ENCODE data around the gene RHOD.

RHOD gene

DNA sequence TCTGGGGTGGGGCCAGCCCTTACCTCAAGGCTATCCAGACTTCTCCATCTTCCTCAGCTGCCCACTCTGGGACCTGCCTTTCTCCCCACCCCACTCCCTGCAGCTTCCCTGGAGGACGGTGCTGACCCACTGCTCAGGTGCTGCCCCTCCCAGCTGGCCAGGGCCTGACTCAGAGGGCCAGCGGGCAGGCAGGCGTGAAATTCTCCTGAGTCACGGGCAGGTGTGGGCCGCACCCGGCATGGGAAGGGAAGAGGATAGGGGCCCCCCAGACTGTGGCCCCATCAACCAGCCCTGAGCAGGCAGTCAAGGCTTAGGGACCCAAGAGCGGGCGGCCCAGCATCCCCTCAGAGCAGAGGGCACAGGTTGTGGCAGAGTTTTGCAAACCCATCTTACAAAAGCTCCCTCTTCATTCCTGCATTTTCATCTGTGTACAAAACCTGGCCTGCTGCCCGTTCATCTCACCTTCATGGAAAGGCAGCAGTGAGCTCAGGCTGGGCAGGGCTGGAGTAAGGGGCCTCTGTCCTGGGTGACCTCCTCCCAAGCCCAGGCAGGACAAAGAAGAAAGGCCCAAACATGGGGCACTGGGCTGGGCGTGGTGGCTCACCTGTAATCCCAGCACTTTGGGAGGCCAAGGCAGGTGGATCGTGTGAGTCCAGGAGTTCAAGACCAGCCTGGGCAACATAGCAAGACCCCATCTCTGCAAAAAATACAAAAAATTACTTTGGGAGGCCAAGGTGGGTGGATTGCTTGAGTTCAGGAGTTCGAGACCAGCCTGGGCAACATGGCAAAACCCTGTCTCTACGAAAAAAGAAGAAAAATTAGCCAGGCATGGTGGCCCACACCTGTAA is 6.1 kb downstream of the RHOD start:
- DNase-seq, result no peak

DNA sequence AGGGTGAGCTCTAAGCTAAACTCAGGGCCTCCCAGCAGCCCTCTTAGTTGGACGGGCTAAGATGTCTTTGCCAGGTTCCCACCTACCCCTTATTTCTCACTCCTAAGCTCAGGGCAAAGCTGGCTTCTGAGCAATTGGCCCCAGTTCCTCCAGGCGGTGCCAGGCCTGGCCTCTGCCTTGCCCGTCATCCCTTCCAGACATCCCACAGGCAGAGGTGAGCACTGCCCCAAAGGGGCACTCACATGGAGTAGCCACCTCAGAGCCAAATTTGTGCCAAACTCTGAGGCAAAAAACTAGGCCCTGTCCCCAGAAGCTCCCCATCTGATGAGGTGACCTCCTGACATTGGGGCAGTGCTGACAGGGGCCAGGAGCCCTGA is 9.7 kb downstream of the RHOD start:
- DNase-seq, result no peak

DNA sequence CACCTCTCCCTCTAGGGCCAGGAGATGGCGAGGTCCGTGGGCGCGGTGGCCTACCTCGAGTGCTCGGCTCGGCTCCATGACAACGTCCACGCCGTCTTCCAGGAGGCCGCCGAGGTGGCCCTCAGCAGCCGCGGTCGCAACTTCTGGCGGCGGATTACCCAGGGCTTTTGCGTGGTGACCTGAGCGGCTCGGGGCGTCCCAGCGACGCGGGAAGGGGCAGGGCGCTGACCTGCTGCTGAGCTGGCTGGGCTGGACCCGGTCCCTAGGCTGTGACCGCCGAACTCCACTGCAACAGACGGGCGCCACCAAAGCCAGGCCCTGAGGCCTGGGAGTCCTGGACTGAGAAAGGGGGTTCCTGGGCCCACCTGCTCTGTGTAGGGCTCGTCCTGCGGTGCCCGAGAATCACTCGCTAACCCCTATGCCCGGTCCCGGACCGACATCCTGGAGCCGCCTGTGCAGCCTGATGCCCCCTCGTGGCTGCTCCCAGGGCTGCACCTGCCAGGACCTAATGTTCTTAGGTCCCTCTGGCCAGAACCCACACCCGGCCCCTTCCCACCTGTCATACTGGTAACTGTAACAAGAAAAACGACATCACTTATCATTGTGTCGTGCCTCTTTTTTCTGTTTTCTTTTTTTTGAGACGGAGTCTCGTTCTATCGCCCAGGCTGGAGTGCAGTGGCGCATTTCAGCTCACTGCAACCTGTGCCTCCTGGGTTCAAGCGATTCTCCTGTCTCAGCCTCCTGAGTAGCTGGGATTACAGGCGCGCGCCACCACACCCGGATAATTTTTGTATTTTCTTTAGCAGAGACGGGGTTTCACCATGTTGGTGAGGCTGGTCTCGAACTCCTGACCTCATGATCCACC is 15.0 kb downstream of the RHOD start:
- peak; percentile 78 to 89 (median 80) for DNase-seq

DNA sequence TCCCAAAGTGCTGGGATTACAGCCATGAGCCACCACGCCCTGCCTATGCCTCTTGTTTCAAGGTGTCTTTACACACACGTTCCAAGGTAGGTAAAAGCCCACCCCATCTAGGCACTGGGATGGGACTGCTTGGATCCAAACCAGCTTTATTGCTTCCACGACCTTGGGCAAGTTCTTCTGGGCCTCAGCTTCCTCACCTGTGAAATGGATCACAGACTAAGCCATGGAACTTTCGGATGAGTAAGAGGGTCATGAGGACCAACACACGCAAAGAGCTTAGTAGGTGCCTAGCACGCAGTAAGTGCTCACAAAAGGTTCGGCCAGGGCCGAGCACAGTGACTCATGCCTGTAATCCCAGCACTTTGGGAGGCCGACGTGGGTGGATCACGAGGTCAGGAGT is 15.6 kb downstream of the RHOD start:
- no peak for DNase-seq

DNA sequence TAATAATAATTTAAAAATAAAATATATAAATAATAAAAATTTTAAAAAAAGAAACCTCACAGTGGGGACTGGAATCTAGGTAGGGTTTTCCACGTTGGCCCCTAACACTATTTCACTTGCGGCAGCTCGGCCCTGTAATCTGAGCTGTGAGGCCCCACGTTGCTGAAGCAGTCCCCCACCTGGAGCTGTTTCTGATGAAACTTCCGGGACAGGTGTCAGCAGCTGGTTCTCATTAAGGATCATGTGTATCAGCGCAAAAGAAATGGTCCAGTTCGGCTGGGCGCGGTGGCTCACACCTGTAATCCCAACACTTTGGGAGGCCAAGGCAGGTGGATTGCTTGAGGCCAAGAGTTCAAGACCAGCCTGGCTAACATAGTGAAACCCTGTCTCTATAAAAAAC is 17.3 kb downstream of the RHOD start:
- DNase-seq, result no peak

DNA sequence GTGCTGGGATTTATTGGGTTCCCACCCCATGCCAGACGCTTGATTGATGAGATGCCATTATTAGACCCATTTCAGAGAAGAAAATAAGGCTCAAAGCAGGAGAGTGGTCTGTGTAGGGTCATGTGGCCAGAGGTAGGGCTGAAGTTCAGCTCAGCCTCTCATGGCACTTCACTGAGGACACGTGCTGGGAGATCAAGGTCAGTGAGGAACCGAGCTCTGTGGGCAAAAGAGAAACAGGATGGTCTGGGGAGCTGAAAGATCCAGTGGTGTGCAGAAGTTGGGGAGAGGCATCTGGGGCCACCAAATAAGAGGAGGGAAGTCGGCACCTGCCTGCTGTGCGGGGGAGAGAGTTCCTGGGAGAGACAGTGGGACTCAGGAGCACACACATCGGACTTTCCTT is 19.6 kb downstream of the RHOD start:
- DNase-seq, result peak in 2 of 4 experiments; percentile 34 to 35

DNA sequence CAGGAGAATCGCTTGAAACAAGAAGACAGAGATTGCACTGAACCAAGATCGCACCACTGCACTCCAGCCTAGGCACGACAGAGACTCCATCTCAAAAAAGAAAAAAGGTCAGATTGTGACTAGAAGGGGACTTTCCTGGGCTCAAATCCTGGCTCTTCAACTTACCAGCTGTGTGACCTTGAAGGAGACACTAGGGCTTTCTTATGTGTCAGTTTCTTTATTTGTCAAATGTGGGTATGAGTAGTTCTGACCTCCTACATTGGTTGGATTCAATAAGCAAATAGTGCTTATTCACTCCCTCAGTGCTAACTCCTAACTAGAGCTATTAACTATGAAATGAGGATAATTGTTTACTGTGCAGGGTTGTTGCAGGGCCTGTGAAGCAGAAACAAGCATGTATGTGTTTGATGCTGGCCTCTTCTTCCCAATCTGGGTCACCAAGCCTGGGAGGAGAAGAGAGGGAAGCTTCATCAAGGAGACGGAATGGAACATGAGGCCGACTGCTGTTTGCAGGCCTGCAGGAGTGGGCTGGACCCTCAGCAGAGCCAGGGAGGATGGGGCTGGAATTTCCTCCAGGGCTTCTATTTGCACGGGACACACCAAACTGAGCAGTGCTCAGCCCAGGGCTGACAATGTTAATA is 22.5 kb downstream of the RHOD start:
- DNase-seq, result peak in 1 of 4 experiments; percentile 31

DNA sequence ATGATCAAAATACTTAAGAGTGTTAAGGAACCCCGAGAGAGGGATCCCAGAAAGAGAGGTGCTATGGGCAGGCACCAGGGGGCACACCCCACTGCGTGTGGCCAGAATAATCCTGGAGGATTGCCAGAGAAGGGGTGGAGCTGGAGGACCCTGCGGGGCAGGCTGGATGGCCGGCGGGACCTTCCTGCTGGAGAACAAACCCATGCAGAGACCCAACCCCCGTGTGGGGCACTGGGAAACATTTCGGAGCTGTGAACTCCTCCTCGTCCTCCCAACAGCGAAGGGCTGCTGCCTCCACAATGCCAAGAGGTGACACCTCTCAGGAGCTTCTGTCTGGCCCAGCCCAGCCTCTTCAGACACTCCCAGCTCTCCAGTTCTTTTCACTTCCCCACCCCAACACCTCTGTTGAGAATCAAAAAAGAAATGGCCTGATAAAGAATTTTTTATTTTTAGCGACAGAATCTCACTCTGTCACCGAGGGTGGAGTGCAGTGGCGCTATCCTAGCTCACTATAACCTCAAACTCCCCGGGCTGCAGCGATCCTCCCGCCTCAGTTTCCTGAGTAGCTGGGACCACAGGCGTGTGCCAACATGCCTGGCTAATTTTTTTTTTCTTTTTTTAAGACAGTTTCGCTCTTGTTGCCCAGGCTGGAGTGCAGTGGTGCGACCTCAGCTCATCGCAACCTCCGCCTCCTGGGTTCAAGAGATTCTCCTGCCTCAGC is 25.6 kb downstream of the RHOD start:
- peak in 3 of 4 experiments; percentile 26 to 34 (median 33) for DNase-seq

DNA sequence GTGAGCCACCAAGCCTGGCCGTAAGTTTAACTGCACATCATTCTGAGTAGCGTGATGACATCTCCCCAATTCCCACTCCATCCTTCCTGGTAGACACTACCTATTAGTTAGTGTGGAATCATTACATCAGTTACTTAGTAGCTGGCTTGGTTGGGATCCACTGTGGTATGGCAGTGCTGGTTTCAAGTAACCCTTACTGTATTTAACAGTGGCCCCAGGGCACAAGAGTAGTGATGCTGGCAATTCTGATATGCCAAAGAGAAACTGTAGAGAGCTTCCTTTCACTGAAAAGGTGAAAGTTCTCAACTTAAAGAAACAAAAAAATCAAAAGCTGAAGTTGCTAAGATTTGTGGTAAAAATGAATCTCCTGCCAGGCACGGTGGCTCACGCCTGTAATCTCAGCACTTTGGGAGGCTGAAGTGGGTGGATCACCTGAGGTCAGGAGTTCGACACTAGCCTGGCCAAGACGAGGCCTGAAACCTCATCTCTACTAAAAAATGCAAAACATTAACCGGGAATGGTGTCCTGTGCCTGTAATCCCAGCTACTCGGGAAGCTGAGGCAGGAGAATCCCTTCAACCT is 27.2 kb downstream of the RHOD start:
- DNase-seq, result no peak

DNA sequence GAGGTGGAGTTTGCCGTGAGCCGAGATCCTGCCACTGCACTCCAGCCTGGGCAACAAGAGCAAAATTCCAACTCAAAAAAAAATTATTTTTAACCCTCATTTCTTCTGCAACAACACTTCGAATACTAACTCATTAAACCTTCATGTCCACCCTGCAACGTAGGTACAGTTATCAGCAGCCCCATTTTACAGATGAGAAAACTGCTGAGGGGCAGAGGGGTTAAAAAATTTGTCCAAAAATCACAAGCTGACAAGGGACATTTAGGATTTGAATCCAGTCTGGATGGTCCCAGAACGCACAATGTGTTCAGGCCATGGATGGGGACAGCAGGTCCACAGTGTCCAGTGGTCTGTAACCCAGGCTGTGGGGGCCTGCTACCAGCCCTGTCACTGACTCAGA is 29.0 kb downstream of the RHOD start:
- no peak for DNase-seq

DNA sequence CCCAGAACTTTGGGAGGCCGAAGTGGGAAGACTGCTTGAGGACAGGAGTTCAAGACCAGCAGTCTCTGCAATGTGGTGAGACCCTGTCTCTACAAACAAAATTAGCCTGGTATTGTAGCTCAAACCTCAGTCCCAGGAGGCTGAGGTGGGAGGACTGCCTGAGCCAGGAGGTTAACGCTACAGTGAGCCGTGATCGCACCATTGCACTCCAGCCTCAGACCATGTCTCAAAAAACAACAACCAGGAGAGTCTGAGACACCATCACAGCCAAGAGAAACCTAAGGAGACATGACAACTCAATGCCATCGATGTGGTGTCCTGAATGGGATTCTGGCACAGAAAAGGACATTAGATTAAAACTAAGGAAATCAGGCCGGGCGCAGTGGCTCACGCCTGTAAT is 34.1 kb downstream of the RHOD start:
- no peak for DNase-seq

DNA sequence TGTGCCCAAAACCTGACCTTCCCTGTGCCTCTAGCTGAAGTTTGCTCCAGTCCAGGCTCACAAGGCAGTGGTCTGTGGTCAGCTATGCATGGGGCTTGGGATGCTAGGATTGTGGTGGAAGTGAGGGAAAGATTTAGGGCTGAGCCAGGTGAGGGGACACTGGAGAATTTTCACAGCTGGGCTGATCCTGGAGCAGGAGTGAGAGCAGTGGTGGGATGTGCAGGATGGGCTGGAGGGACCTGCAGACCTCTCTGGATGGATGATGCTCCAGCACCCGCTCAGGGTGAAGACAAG is 38.5 kb downstream of the RHOD start:
- no peak for DNase-seq

DNA sequence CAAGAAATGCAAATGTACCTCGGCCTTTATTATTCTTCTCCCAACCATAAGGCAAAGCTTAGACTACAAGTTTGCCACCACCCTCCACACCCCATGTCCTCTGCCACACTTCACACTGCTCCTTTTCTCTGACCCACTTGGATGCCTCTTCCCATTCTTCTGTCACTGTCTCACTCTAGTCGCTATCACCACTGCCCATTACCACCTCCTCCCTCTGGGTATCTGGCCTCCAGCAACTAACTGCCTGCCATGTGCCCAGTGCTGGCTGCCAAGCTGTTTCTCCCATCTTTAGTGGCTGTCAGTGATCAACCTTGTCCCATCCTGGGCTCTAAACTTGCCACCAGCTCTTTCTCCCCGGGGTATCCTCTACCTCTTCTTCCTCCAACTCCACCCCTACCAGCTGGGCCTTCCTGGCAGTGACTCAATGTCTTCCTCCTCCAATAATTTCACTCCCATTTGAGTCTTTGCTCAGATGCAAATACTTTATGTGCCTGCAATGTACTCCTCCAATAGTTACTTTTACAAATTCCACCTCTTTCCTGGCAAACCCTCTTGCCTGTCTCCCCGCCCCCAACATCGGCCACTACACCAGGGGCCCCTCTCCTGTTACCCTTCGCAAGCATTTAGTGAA is 42.3 kb downstream of the RHOD start:
- no peak for DNase-seq

DNA sequence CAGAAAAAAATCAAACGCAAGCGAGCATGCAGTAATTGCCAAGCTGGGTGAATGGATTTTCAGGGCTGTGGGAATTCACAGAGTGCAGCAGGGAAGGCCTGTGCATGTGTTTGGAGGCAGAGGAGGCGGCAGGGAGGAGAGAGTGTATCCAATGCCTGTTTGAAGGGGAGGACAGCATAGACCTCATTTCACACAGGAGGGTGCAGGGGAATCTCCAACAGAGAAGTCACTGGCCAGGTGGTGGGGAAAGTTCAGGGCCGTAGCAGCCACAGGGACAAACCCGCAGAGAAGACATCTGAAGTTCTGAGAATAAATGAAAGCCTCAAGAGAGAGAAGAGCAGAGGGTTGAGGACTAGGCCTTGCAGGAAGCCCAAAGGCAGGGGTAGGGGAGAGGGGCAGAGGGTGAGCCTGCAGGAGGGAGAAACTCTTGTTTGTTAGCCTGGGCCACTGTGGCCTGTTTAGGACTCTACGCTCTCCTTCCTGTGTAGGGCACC is 43.2 kb downstream of the RHOD start:
- no peak for DNase-seq

DNA sequence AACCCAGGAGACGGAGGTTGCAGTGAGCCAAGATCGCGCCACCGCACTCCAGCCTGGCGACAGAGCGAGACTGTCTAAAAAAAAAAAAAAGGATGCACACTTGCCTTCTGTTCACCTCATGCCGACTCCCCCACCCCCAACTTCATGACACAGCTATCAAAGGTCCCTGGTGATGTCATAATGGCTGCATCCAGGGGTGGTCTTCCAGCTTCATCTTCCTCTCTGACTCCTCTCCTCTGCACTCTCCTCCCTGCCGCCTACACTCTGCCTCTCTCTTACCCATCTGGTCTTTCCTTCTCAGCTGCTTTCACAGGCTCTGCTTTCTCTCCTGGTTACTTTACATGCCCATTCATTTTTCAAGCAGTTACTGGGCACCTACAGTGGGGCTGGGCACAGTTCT is 46.0 kb downstream of the RHOD start:
- DNase-seq, result no peak

DNA sequence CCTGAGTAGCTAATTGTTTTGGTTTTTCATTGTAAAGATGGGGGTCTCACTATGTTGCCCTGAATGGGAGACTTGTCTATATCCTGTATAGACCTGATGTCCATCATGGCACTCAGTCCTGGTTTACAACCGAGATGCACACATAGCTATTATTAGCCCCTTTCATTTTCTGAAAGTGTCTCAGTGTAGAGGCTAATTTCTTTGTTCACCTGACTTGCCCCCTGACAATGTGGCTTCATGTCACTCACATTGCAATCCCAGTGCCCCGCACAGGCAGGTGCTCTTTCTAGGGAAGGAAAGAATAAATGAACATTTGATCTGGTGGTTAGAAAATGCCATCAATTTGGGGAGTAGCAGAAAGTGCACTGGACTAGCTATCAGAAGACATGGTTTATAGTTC is 49.3 kb downstream of the RHOD start:
- no peak for DNase-seq

DNA sequence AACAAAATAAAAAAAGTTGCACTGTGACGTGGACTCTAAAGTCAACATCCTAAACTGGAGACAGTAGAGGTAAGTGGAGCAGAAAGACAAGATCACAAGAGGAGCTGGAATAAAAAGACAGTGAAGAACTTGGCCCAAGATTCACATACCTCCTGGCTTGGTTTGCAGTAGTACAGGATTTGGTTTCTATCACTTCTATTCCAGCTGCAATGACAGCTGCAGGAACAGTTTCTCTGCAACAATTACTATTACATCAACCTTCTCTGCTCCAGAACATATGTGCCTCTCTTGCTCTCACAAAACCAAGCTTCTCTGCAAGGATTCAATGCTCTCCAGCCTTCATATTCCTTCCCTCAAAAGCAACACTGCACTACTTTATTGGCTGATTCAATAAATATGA is 54.6 kb downstream of the RHOD start:
- DNase-seq, result no peak

DNA sequence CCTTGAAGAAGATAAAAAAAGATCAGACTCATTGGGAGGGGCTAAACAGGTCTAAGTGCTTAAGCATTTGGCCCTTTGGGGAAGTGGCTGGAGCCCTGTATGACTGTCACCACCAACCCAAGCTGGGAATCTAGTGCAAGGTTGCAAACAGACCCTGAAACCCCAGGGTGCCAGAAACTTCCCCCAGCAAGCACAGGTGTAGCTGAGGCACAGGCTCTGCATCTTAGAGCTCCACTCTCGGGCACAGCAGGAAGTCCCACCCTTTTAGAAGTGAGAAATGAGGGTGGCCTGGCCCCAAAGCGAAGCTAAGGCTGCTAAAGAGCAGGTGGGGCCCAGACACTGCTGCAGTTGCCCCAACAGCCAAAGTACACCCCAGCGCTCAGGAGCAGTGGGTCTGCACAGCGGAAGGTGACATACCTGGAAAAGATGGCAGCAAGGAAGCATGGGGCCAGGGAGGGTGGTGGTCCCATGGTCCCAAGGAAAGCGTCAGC is 56.6 kb downstream of the RHOD start:
- DNase-seq, result peak; percentile 11 to 60 (median 50)

DNA sequence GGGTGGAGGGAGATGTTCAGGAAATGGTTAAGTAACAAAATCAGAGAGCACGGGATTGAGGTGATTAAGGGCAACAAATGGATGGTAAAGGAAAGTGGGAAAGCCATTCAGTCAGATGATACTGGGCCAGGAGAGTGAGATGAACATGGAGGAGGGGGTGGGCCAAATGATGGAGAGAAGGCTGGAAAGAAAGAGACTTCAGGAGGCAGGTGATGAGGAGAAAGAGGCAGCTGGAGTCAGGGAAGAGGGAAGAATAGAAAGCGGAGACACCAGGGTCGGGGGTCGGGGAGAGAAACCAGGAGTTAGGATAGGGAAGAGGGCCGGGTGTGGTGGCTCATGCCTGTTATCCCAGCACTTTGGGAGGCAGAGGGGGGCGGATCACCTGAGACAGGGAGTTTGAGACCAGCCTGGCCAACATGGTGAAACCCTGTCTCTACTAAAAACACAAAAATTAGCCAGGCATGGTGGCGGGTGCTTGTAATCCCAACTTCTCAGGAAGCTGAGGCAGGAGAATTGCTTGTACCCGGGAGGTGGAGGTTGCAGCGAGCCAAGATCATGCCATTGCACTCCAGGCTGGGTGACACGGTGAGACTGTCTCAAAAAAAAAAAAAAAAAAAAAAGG is 57.7 kb downstream of the RHOD start:
- no peak for DNase-seq

DNA sequence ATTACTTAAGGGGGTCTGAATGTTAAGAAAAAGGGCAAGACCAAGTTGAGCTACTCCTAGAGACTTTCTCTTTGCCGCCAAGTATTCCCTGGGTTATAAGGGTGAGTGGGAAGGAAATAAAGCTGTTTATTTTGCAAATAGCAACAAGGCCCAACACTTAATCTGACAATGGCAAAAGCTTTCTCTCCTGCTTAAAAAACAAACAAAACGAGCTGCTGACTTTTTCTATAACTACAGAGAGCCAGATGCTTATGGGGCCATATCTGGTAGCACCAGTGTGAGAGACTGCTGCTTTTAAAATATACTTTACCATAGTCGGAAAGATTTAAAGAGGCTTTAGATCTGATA is 60.1 kb downstream of the RHOD start:
- no peak for DNase-seq

DNA sequence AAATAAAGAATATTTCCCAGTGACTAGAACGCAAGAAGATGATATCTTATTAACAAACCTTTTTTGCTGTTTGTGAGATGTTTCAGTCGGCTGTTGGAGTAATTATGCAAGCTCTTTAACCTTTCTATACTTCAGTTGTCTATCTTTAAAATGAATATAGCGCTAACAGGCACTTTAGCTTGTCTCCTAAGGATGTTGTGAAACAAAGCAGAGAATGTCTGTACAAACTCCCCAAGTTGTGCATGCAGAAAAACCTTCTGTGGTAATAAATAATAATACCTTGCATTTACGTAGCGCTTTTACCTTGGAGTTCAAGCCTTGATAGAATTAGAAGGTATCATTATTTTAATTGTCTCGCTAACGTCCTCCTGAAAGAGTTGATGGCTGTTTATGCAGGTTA is 60.5 kb downstream of the RHOD start:
- no peak for DNase-seq

Data from suppressor macrophage (primary cell).